Uterus (tissue), 4 donors: ENCODE results near the gene OST4. TPM values are rescaled to one million over a fixed set of nuclear protein-coding genes. Genes with fewer than 3 reads are reported as not detected.

Source experiments
- DNase-seq, 2 donors: peaks; one replicate each; pipeline ENCODE4 v3.0.0-alpha.2; 2019 to 2020
- H3K27ac ChIP-seq, 2 donors: fragments of 200-600 bp; sonication (generic); 1 replicate in 1 of 2; 2 replicates in 1 of 2; pipeline ENCODE4 v1.5.1; 2016 to 2018
- H3K27me3 ChIP-seq, 2 donors: fragments of 200-600 bp; sonication (generic); one replicate each; pipeline ENCODE4 v1.5.1; 2018 to 2019; ENCODE audit warnings: control low read depth in 1 of 2
- H3K36me3 ChIP-seq, 2 donors: fragments of 200-600 bp; sonication (generic); one replicate each; pipeline ENCODE4 v1.5.1; 2019; ENCODE audit warnings: control low read depth in 1 of 2
- H3K4me1 ChIP-seq, 2 donors: fragments of 200-600 bp; sonication (generic); one replicate each; pipeline ENCODE4 v1.5.1; 2018 to 2019; ENCODE audit warnings: control low read depth in 1 of 2
- H3K4me3 ChIP-seq, 2 donors: fragments of 200-600 bp; sonication (generic); 1 replicate in 1 of 2; 2 replicates in 1 of 2; pipeline ENCODE4 v1.5.1; 2018 to 2019; ENCODE audit warnings: mild to moderate bottlenecking in 1 of 2
- H3K9me3 ChIP-seq, 2 donors: fragments of 200-600 bp; sonication (generic); one replicate each; pipeline ENCODE4 v1.5.1; 2019; ENCODE audit warnings: control low read depth in 1 of 2
- POLR2A ChIP-seq, 2 donors: fragments of 450-650 bp; IDR thresholded peaks; one replicate each; pipeline ENCODE4 v1.6.1; 2016; ENCODE audit warnings: antibody characterized with exemption in 2 of 2, mild to moderate bottlenecking in 1 of 2, moderate library complexity in 1 of 2
- intact Hi-C: fragments of 100-400 bp; cut with DNase I; formaldehyde crosslinking; loops from one replicate; pipeline ENCODE4 v1.15.1; 2023; ENCODE audit warnings: low total_unique reads
- total RNA-seq, 4 donors: library from RNA; depleted of rRNA in 3 of 4; stranded (reverse); fragments of >200 nt in 3 of 4; gene quantifications; one replicate each; pipeline versions ENCODE4 v1.1.0 to v1.2.4, GENCODE V29; 2014 to 2023
- TF ChIP-seq, protein P1 (sequence below), 4 experiments: fragments of 200-600 bp in 2 of 4; fragments of 450-650 bp in 2 of 4; sonication (generic) in 2 of 4; IDR thresholded peaks; one replicate each; pipeline ENCODE4 v1.5.1; 2016 to 2019; ENCODE audit warnings: antibody characterized with exemption in 4 of 4, mild to moderate bottlenecking in 2 of 4, moderate library complexity in 1 of 4
- donor health status: DM: yes; HTN: yes; CAD: no.

Gene OST4
- total RNA-seq, 4 donors from 2014 or later = 76.3 to 387 (median 237) TPM

DNA sequence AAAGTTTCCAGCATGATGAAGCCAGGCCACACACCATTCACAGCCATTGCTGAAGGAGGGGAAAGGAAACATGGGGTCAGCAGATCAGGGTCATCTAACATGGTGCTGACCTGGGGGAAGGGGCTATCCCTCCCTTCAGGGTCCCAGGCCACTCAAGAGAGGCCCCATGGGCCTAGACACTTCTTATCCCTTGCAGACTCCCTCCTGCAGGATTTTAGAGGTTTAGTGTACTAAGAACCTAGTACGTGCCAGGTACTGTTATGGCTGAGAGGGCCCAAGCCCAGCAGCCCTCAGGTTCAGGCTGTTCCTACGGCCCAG lies 23.9 kb upstream of the OST4 start:
- intact Hi-C loops = loop anchor here (5.0 kb wide), 1 partner anchor 112 kb away; no protein-coding TSS in a partner anchor
- Histone ChIP-seq H3K27me3 (no peaks in the 10 kb centered on the region), H3K36me3 (no peaks in the 10 kb centered on the region), H3K4me3 (no peak overlapping the region), H3K4me1 (no peaks in the 10 kb centered on the region), H3K27ac (no peak overlapping the region), H3K9me3 (no peaks in the 10 kb centered on the region)
- TF ChIP-seq, protein P1, sequence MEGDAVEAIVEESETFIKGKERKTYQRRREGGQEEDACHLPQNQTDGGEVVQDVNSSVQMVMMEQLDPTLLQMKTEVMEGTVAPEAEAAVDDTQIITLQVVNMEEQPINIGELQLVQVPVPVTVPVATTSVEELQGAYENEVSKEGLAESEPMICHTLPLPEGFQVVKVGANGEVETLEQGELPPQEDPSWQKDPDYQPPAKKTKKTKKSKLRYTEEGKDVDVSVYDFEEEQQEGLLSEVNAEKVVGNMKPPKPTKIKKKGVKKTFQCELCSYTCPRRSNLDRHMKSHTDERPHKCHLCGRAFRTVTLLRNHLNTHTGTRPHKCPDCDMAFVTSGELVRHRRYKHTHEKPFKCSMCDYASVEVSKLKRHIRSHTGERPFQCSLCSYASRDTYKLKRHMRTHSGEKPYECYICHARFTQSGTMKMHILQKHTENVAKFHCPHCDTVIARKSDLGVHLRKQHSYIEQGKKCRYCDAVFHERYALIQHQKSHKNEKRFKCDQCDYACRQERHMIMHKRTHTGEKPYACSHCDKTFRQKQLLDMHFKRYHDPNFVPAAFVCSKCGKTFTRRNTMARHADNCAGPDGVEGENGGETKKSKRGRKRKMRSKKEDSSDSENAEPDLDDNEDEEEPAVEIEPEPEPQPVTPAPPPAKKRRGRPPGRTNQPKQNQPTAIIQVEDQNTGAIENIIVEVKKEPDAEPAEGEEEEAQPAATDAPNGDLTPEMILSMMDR (IDR thresholded peaks at IDR 0.05) = no peak
- no peak for DNase-seq

DNA sequence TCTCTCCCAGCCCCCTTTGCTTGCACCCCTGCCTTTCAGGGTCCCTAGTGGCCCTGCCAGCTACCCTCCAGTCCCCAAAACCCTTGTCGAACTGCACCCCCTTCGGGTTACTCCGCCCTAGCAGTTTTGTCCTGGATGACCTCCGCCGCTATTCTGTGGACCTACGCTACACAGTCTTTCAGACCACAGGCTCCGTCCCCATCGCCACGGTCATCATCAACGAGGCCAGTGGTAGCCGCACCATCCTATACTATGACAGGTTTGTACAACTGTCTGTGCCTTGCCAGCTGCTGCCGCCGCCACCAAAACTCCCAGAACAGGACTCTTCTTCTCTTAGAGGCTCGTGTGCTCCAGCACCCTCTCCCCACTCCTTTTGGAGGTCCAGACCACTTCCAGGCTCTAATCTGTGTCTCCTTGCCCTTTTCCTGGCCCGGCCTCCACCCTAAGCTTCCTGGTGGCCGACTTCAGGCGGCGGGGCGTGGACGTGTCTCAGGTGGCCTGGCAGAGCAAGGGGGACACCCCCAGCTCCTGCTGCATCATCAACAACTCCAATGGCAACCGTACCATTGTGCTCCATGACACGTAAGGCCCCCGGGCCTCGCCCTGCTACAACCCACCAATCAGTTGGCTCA lies 23.0 kb upstream of the OST4 start:
- no peaks in the 10 kb centered on the region for H3K36me3 ChIP-seq
- no peak overlapping the region for H3K27ac ChIP-seq
- H3K4me1 ChIP-seq = no peaks in the 10 kb centered on the region
- no peak for DNase-seq
- intact Hi-C loops = no loop called here
- no peak overlapping the region for H3K4me3 ChIP-seq
- TF ChIP-seq, protein P1 (IDR thresholded peaks at IDR 0.05) = no peak
- no peak for TF ChIP-seq POLR2A (IDR thresholded peaks at IDR 0.05)
- H3K27me3 ChIP-seq = no peaks in the 10 kb centered on the region
- no peaks in the 10 kb centered on the region for H3K9me3 ChIP-seq

DNA sequence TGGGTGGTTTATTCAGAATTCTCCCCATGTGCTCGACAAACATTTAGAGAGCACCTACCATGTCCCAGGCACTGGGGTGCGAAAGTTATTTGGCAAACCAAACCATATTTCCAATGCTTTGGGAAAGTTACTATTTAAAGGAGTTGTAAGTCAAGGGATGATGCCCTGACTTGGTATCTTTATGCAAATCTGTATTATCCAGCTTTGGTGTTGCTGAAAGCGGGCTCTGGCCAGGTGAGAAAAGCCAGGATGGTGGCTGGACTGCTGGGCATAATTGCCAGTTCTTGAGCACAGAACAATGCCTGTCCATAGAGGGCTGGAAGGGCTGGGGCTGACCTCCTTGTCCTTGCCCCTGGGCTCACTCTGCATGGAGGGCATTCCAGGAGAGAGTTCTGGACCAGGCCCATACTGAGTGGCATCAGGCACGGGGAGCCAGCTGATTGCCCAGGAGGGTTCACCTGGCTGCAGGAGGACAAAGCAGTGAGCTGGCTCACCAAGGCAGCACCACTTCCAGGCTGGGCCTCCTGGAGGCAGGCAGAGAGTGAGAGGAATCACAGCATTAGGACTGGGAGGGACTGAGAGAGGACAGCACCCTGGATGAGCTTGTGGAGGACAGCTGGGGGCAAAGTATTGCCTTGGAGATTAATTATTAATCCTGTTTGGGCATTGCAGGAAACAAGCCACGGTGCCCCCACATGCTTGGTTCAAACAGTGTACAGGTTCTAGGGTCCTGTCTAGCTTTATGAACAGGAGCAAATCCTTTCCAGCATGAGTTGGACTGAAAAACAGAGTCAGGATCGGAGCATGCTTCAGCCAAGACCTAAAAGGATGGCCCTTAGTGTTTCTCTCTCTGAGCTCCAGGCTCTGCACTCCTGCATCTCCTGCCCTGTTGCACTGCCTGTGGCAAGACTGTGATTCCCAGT lies 22.2 kb upstream of the OST4 start:
- Histone ChIP-seq H3K36me3 (no peaks in the 10 kb centered on the region), H3K4me3 (no peak overlapping the region), H3K27me3 (no peaks in the 10 kb centered on the region), H3K27ac (no peak overlapping the region), H3K4me1 (no peaks in the 10 kb centered on the region), H3K9me3 (no peaks in the 10 kb centered on the region)
- no peak for DNase-seq
- intact Hi-C loops = no loop called here
- TF ChIP-seq, protein P1 (IDR thresholded peaks at IDR 0.05) = no peak

DNA sequence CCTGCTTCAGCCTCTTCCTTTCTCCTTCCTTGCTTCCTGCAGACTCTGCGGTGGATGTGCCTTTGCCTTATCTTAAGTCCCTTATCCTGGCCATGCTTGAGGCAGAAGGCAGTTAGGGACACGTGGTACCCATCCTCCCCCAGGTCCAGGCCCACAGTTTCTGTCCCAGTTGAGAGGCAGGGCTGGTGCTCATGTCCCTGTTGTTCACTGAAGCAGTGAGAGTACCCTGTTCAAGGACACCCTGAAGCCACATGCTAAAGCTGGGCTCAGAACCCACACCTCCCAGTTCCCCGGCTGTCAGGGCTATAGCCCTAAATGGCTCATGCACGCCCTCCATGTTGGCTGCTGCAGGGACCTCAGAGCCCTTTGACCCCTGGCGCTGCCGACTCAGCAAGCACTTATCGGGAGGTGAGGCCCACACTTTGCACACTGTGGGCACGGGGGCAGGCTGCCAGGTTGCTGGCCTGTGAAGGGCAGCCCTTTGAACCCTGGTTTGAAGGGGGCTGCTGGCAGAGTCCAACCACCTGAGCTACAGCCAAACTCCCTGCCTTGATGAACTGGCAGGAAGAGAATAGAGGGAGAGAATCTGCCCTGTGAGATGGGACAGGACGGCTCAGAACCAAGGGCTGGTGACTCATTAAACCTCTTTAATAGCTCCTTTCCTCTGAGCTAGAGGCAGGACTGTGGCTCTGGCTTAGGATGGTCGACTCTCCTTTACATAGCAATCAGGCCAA lies 21.4 kb upstream of the OST4 start:
- Histone ChIP-seq H3K27ac (no peak overlapping the region), H3K9me3 (no peaks in the 10 kb centered on the region), H3K27me3 (no peaks in the 10 kb centered on the region), H3K4me1 (no peaks in the 10 kb centered on the region), H3K36me3 (no peaks in the 10 kb centered on the region), H3K4me3 (no peak overlapping the region)
- intact Hi-C loops = no loop called here
- no peak for TF ChIP-seq POLR2A (IDR thresholded peaks at IDR 0.05)
- TF ChIP-seq, protein P1 (IDR thresholded peaks at IDR 0.05) = no peak
- DNase-seq = no peak
